B cell (primary cell): ENCODE results near the gene NET1. TPM values are rescaled to one million over a fixed set of nuclear protein-coding genes. Genes with fewer than 3 reads are reported as not detected.

Experiments used
- ATAC-seq: fragments of 200-7000 bp; cut with Tn5 transposase; one replicate; pipeline ENCODE4 v1.10.0; 2021; ENCODE audit warnings: low read depth, mild to moderate bottlenecking, moderate number of reproducible peaks, moderate library complexity
- CTCF ChIA-PET: fragments of 350-600 bp; sonication (Branson Sonifier 250); formaldehyde crosslinking; loops from one replicate; lab custom pipeline; 2021; ENCODE audit warnings: antibody characterized with exemption, inconsistent platforms; lab: Charles Lee
- POLR2A ChIA-PET: fragments of 350-600 bp; sonication (Branson Sonifier 250); formaldehyde crosslinking; loops from one replicate; lab custom pipeline; 2021; ENCODE audit warnings: antibody characterized with exemption; lab: Charles Lee
- DNase-seq: peaks from one replicate; pipeline ENCODE4 v3.0.0; 2013
- H2AFZ ChIP-seq: 2 replicates; pipeline ENCODE4 v1.6.1; 2012; ENCODE audit warnings: mild to moderate bottlenecking, low read depth, low read length; ENCODE audit not compliant: insufficient read depth, poor library complexity, severe bottlenecking
- H3K27ac ChIP-seq, 2 donors: 1 replicate in 1 of 2; 2 replicates in 1 of 2; pipeline ENCODE4 v1.5.1; 2012 to 2013; ENCODE audit warnings: low read length in 2 of 2, mild to moderate bottlenecking in 2 of 2, moderate library complexity in 1 of 2
- H3K27me3 ChIP-seq, 4 experiments: fragments of 200-600 bp in 1 of 4; sonication (generic) in 1 of 4; replicated peaks in 1 of 4; 1 replicate in 2 of 4; 2 replicates in 2 of 4; pipeline versions ENCODE4 v1.6.1 to v1.7.0; 2013 to 2016; ENCODE audit warnings: low read length in 3 of 4, mild to moderate bottlenecking in 2 of 4, mixed read lengths in 1 of 4, moderate library complexity in 1 of 4; ENCODE audit not compliant: insufficient read depth in 4 of 4, control insufficient read depth in 3 of 4; ENCODE audit errors: control extremely low read depth in 1 of 4
- H3K36me3 ChIP-seq, 2 experiments: replicated peaks in 1 of 2; 1 replicate in 1 of 2; 2 replicates in 1 of 2; pipeline versions ENCODE4 v1.6.1 to v1.7.1; 2013; ENCODE audit warnings: low read length in 1 of 2; ENCODE audit not compliant: insufficient read depth in 2 of 2, control insufficient read depth in 1 of 2; ENCODE audit errors: control extremely low read depth in 1 of 2, extremely low read depth in 1 of 2
- H3K4me1 ChIP-seq, 2 donors: fragments of 200-600 bp in 1 of 2; sonication (generic) in 1 of 2; 1 replicate in 1 of 2; 2 replicates in 1 of 2; pipeline versions ENCODE4 v1.5.1 to v1.6.1; 2013 to 2017; ENCODE audit warnings: low read length in 2 of 2; ENCODE audit not compliant: control insufficient read depth in 2 of 2, insufficient read depth in 2 of 2
- H3K4me2 ChIP-seq: replicated peaks from 2 replicates; pipeline ENCODE3; 2012; ENCODE audit warnings: mild to moderate bottlenecking, low read depth, low read length; ENCODE audit not compliant: poor library complexity, severe bottlenecking
- H3K4me3 ChIP-seq, 5 experiments: fragments of 200-600 bp in 1 of 5; sonication (generic) in 1 of 5; 1 replicate in 3 of 5; 2 replicates in 2 of 5; pipeline versions ENCODE4 v1.5.1 to v1.7.0; 2011 to 2016; ENCODE audit warnings: low read length in 4 of 5, mild to moderate bottlenecking in 4 of 5, low read depth in 2 of 5, control low read depth in 1 of 5, moderate library complexity in 1 of 5; ENCODE audit not compliant: insufficient read depth in 1 of 5; ENCODE audit errors: control extremely low read depth in 1 of 5, extremely low read depth in 1 of 5
- H3K79me2 ChIP-seq: fragments of 200-600 bp; sonication (generic); one replicate; pipeline ENCODE4 v1.6.0; 2016; ENCODE audit warnings: low read length; ENCODE audit not compliant: control insufficient read depth, insufficient read depth
- H3K9ac ChIP-seq: fragments of 200-600 bp; sonication (generic); 2 replicates; pipeline ENCODE4 v1.6.1; 2017; ENCODE audit warnings: mild to moderate bottlenecking, low read length, moderate library complexity
- H3K9me3 ChIP-seq, 3 donors: one replicate each; pipeline versions ENCODE4 v1.6.1 to v1.7.1; 2013; ENCODE audit warnings: low read length in 2 of 3; ENCODE audit not compliant: control insufficient read depth in 2 of 3, insufficient read depth in 1 of 3; ENCODE audit errors: control extremely low read depth in 1 of 3
- H4K20me1 ChIP-seq: 2 replicates; pipeline ENCODE4 v1.6.0; 2012; ENCODE audit warnings: mild to moderate bottlenecking, low read length; ENCODE audit not compliant: insufficient read depth, control insufficient read depth, poor library complexity, severe bottlenecking
- H3K27ac Mint-ChIP-seq: one replicate; pipeline ENCODE4 v1.8.0; 2021; ENCODE audit warnings: mixed read lengths
- H3K27me3 Mint-ChIP-seq: one replicate; pipeline ENCODE4 v1.8.0; 2021; ENCODE audit warnings: mixed read lengths
- H3K4me1 Mint-ChIP-seq: one replicate; pipeline ENCODE4 v1.8.0; 2021; ENCODE audit warnings: mixed read lengths
- H3K4me3 Mint-ChIP-seq: one replicate; pipeline ENCODE4 v1.8.0; 2021; ENCODE audit warnings: mixed read lengths
- H3K9me3 Mint-ChIP-seq: one replicate; pipeline ENCODE4 v1.8.0; 2022; ENCODE audit warnings: mixed read lengths; ENCODE audit not compliant: insufficient read depth
- EZH2 ChIP-seq: IDR thresholded peaks from 2 replicates; pipeline ENCODE4 v1.6.1; 2012; ENCODE audit warnings: borderline replicate concordance, low read depth, mild to moderate bottlenecking, moderate library complexity, low read length; ENCODE audit not compliant: insufficient read depth, poor library complexity, severe bottlenecking
- WGBS: methylation state at CpG from one replicate; pipeline ENCODE4 v1.1.5; 2013; ENCODE audit warnings: missing lambda C conversion rate; ENCODE audit not compliant: insufficient coverage; 5-methylcytosine and 5-hydroxymethylcytosine counted together
- intact Hi-C: fragments of 100-400 bp; cut with micrococcal nuclease; formaldehyde crosslinking; loops from one replicate; pipeline ENCODE4 v1.10.0; 2022
- polyA plus RNA-seq: library from polyadenylated mRNA; depleted of rRNA; stranded (reverse); fragments of >200 nt; gene quantifications from 2 replicates; pipeline ENCODE4 v1.2.3, GENCODE V29; 2012
- total RNA-seq, 2 donors: library from RNA; stranded (reverse); fragments of 120-200 nt in 1 of 2; gene quantifications; 1 replicate in 1 of 2; 2 replicates in 1 of 2; pipeline versions ENCODE4 v1.2.3 to v1.2.4, GENCODE V29; 2013 to 2022
- TF ChIP-seq, protein P1 (sequence below): fragments of 200-600 bp; IDR thresholded peaks from one replicate; pipeline ENCODE4 v1.8.0; 2022; ENCODE audit warnings: antibody characterized with exemption, mild to moderate bottlenecking

Gene NET1
- total and polyA plus RNA-seq, 2 donors (not counting 1 experiment from before 2014, with no cell fraction given), result 3.5 to 6.4 TPM

DNA sequence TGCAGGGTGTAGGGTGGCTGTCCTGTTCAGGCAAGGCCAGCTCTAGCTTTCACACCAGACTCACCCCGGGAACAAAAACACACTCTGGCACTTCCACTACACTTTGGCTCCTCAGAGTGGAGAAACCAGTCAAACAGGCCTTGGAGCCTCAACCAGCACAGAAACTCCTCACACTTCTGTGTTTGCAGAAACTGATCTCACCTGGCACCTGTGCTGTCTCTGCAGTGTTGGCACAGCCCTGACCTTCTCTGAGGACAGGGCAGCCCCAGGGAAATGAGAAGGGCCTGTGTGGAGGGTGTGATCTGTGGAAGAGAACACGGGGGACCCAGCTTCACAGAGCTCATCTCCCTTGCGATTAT lies 91.1 kb downstream of the NET1 start:
- Histone ChIP-seq H3K4me1 (no peaks in the 10 kb centered on the region), H3K36me3 (no peaks in the 10 kb centered on the region), H3K27me3 (peaks cover 0 to 4% (median 1%) of the 10 kb centered on the region in 4 experiments), H3K27ac (no peak overlapping the region), H3K9me3 (no peaks in the 10 kb centered on the region), H3K4me2 (no peak overlapping the region), H4K20me1 (no peaks in the 10 kb centered on the region), H2AFZ (no peak overlapping the region), H3K4me3 (no peak overlapping the region), H3K9ac (no peak overlapping the region), H3K79me2 (no peaks in the 10 kb centered on the region)
- DNase-seq, result no peak
- POLR2A ChIA-PET, result no interaction called here
- Mint-ChIP-seq H3K27me3 (peaks cover 14% of the 10 kb centered on the region), H3K4me3 (no peak overlapping the region), H3K4me1 (no peaks in the 10 kb centered on the region), H3K27ac (no peak overlapping the region), H3K9me3 (no peaks in the 10 kb centered on the region)
- 60% methylated on average over 1 of the region's 3 CpGs for WGBS
- intact Hi-C loops, result no loop called here
- CTCF ChIA-PET, result no interaction called here
- no peak for ATAC-seq
- TF ChIP-seq, protein P1, sequence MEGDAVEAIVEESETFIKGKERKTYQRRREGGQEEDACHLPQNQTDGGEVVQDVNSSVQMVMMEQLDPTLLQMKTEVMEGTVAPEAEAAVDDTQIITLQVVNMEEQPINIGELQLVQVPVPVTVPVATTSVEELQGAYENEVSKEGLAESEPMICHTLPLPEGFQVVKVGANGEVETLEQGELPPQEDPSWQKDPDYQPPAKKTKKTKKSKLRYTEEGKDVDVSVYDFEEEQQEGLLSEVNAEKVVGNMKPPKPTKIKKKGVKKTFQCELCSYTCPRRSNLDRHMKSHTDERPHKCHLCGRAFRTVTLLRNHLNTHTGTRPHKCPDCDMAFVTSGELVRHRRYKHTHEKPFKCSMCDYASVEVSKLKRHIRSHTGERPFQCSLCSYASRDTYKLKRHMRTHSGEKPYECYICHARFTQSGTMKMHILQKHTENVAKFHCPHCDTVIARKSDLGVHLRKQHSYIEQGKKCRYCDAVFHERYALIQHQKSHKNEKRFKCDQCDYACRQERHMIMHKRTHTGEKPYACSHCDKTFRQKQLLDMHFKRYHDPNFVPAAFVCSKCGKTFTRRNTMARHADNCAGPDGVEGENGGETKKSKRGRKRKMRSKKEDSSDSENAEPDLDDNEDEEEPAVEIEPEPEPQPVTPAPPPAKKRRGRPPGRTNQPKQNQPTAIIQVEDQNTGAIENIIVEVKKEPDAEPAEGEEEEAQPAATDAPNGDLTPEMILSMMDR, result no peak
- TF ChIP-seq EZH2, result no peak

DNA sequence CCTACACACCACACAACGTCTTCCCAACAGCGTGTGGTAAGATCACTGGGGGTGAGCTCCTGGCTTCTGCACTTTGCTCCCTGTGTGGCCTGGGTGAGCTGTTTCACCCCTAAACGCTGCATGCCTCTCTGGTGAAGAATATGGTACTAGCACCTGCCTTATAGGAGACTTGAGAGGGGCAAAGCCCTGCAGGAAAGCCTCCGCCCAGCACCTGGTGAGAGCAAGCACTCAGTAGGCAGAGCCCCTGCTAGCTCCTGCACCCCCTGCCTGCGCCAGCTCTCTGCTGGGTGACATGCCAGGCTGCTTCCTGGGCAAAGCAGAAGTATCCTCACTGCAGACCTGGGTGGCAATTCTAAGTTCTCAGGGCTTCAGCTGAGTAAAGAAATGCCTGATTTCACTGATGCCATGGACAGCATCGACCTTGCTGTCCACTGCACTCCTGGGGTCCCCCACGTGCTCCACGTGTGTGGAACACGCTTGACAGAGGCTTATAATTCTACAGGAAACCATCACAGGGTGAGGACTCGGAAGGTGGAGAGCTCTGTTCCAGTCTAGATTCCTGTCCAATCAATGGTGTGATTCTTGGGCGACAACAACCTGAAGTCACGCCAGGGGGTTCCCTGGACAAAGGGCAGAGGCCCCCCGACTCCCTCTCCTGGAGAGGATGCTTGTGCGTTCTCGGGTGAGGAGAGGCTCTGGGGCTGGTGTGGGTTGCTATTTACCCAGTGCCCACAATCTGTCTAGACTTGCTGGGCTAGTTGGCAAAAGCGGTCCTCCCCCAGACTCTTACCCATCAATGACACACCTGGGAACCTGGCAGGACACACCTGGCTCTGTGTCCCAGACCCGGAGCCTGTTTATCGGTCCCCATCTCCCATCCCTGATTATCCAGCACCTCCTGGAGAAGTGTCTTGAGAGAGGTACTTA lies 92.1 kb downstream of the NET1 start:
- ChIA-PET POLR2A (no interaction called here), CTCF (no interaction called here)
- Histone ChIP-seq H4K20me1 (no peaks in the 10 kb centered on the region), H3K4me3 (no peak overlapping the region), H3K27me3 (peaks cover 0 to 4% (median 1%) of the 10 kb centered on the region in 4 experiments), H3K4me2 (no peak overlapping the region), H3K27ac (no peak overlapping the region), H3K4me1 (no peaks in the 10 kb centered on the region), H3K9ac (no peak overlapping the region), H3K36me3 (no peaks in the 10 kb centered on the region), H3K9me3 (no peaks in the 10 kb centered on the region), H2AFZ (no peak overlapping the region), H3K79me2 (no peaks in the 10 kb centered on the region)
- H3K4me3 Mint-ChIP-seq, result no peak overlapping the region
- 78% methylated on average over 10 of the region's 18 CpGs for WGBS
- no peak overlapping the region for H3K27ac Mint-ChIP-seq
- intact Hi-C loops, result no loop called here
- peaks cover 14% of the 10 kb centered on the region for H3K27me3 Mint-ChIP-seq
- no peaks in the 10 kb centered on the region for H3K4me1 Mint-ChIP-seq
- no peaks in the 10 kb centered on the region for H3K9me3 Mint-ChIP-seq
- ATAC-seq (no peak), DNase-seq (no peak)
- TF ChIP-seq EZH2, result no peak
- TF ChIP-seq, protein P1, result no peak
